Measurements from ENCODE around the gene TMEM150A.
"Not testable (repeated sequence)": the region's sequence is repeated elsewhere in the genome, so short reads cannot be mapped to it uniquely, and the experiment has no call there.

Gene TMEM150A

DNA sequence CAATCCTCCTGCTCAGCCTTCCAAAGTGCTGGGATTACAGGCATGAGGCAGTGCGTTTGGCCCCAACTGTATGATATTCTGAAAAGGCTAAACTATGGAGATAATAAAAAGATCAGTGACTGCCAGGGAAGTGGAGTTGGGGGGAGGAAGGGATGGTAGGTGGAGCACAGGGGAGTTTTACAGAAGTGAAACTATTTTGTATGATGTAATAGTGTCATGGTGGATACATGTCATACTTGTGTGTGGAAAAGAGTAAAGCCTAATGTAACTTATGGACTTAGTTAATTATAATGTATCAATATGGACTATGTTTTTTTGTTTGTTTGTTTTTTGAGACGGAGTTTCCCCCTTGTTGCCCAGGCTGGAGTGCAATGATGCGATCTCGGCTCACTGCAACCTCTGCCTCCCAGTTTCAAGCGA lies 38.3 kb downstream of the TMEM150A start:
- no peak for DNase-seq

DNA sequence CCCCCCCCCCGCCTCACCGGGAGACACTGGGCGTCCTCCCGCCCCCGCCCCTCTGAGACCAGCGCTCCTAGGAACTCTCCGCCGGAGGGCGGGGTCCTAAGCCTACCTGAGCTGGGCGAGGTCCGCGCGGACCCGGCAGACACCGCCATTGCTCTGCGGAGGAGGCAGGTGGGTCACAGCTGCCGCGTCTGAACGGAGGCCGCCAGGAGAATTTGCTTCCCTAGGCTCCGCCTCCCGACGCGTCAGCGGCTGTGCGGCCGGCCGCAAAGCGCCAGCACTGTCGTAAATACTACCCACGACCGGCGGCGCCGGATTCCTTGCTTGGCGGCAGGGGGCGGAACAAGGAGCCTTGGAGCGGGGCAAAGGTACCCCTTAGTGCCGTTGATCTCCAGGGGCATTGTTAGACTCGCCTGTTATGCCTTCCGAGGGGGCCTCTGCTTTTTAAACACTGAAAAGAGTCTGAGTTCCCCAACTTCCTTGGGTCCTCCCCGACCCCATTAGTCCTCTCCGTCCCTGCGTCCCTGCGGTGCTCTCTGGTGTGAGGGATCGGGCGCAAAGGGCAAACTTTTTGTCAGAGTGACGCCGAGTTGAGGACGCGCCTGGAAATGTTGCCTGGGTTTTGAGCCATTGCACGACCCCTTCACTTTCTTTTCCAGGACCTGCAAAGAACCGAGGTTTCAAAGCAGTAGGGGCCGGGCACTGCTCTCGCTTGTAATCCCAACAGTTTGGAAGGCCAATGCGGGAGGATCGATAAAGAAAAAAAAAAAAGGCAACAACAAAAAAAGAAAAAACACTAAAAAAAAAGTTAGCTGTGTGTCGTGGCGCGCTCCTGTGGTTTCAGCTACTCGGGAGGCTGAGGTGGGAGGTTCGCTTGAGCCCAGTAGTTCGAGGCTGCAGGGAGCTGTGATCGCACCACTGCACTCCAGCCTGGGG lies 41.0 kb downstream of the TMEM150A start, which contains the start of gene GGCX:
Gene GGCX (minus strand): TSS at position 214 of the 933 bp plus-strand sequence. CDS start 65 bp downstream, at position 149.
- peak; percentile 87 for DNase-seq

DNA sequence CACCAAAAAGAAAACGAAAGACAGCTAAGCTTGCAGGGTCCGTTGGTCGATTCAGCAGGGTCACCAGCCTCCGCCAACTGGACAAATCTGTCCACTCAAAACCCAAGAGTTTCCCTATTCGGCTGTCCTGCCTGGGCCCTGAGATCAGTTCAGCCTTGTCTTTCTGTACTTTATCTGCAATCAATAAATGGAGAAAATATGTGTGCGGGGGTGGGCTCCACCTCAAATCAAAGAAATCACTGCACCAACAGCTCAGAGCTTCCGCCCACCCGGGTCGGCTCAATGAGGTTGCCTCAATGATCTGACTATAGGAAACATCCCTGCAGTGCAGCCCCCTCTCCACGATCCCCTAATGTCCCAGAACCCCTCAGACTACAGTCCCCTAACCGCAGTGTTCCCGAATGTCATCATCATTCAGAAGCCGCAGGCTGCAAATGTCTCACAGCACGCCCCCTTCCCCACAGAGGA lies 41.7 kb downstream of the TMEM150A start:
- DNase-seq, result no peak

- not testable (repeated sequence) for DNase-seq
Measured at GRCh38 chr2:85560403-85560726, 42.1 kb downstream of the TMEM150A start.

- no peak for DNase-seq
Measured at GRCh38 chr2:85558160-85558559, 44.3 kb downstream of the TMEM150A start.

DNA sequence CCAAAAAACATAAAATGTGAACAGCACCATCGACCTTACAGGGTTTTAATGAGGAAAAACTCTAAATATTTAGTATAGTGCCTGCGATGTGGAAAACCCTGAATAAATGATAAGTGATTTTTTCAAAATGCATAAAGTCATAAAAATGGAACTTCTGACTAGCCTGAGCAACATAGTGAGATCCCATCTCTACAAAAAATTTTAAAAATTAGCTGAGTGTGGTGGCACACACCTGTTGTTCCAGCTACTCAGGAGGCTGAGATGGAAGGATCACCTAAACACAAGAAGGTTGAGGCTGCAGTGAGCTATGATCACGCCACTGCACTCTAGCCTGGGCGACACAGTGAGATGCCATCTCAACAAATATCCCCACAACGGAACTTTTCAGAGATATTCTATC lies 45.4 kb downstream of the TMEM150A start:
- DNase-seq, result no peak

DNA sequence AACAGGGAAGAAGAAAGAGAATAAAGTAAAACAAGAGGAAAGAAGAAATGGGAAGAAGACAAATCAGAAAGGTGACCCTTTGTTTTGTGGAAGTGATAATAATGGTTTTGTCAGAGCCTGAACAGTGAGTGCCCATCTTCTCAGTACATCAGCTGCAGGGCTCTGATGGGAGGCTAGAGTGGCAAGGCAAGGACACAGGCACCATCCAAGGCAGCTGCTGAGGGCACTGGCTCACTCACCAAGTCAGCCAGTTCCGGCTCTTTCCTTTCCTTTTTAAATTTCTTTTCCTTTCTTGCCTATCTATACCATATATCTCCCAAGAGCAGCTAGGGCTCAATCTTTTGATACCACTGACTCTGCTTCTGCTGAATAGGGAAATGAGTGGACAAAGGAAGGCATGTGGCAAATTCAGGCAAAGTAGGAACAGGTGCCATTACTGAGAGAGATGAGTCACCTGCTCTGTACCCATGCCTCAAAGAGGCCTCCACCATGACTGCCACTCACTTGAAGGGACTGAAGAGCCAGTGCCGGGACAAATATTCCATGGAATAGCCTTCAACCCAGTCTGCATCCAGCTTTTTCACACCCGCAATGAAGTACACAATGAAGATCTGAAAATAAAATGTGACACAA lies 47.4 kb downstream of the TMEM150A start:
- DNase-seq, result no peak

- DNase-seq, result no peak
Measured at GRCh38 chr2:85553184-85553583, 49.3 kb downstream of the TMEM150A start.

- peak; percentile 71 for DNase-seq
Measured at GRCh38 chr2:85551698-85552678, 50.5 kb downstream of the TMEM150A start.

- DNase-seq, result no peak
Measured at GRCh38 chr2:85550486-85550885, 52.0 kb downstream of the TMEM150A start.

DNA sequence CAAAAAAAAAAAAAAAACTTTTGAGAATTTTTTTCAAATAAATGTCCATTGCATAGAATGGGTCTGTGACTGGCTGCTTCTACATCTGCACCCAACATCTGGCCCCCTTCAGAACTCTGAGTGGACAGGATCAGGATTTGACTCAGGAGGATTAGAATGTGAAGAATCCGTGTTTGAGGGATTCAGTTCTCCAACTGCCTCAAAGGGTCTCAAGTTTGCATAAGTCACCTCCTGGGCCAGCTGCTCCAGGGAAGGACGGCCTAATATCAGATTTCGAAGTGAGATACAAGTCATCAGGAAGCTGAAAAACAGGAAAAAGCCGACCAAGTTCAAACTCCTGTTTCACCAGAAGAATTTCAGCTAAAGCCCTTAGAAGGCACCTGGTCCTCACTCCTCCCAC lies 52.7 kb downstream of the TMEM150A start:
- no peak for DNase-seq

DNA sequence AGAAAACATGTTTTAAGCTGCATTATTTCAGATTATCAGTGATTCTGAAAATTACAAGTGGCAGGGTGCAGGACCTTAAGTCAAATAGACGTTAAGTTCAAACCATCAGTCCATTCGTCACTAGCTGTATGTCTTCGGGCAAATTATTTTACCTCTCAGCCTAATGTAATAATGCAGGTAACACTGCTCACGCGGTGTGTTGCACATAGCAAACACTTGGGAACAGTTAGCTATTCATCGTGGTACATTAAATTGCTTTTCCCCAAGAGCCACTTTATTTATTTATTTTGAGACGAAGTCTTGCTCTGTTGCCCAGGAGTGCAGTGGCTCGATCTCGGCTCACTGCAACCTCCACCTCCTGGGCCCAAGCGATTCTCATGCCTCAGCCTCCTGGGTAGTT lies 53.4 kb downstream of the TMEM150A start:
- DNase-seq, result no peak

DNA sequence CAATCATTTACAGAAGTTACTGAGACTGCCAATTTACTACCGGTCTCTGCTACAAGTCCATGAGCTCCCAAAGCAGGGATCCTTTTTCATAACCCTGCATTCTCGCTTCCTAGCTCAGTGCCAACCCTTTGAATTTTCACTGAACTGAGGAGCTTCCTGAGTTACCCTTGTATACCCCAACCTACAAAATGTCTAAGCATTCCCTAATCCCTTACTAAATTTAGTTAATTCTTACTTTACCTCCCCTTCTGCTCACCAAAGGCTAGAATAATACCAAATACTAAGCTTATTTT lies 53.9 kb downstream of the TMEM150A start:
- no peak for DNase-seq
